H1 (cell line): ENCODE data around the gene NDRG4. TPM values are rescaled to one million over a fixed set of nuclear protein-coding genes. Genes with fewer than 3 reads are reported as not detected.

Experiments used
- CTCF ChIA-PET: fragments of 300-600 bp; sonication (Branson Sonifier 250); formaldehyde crosslinking; loops from one replicate; lab custom pipeline; 2021; ENCODE audit not compliant: partially characterized antibody; lab: Charles Lee
- POLR2A ChIA-PET: fragments of 300-600 bp; sonication (Branson Sonifier 250); formaldehyde crosslinking; loops from one replicate; lab custom pipeline; 2021; ENCODE audit warnings: inconsistent platforms; ENCODE audit not compliant: partially characterized antibody; lab: Charles Lee
- DNase-seq, 2 experiments: peaks; one replicate each; pipeline versions ENCODE4 v3.0.0 to v3.0.0-alpha.2; 2010 to 2022; ENCODE audit warnings: low spot score in 2 of 2, low read depth in 1 of 2, mixed read lengths in 1 of 2
- FAIRE-seq: peaks from 2 replicates; lab custom pipeline; 2011; peaks lifted over from hg19 to GRCh38; lab: Jason Lieb, UNC
- H2AFZ ChIP-seq: 2 replicates; pipeline ENCODE4 v1.8.1; 2012; ENCODE audit warnings: low read length, inconsistent platforms
- H2AK5ac ChIP-seq: 2 replicates; pipeline ENCODE4 v1.6.1; 2013; ENCODE audit warnings: low read depth, low read length
- H2BK120ac ChIP-seq: replicated peaks from 2 replicates; pipeline ENCODE3; 2013; ENCODE audit warnings: low read depth, low read length, inconsistent platforms
- H2BK12ac ChIP-seq: 2 replicates; pipeline ENCODE4 v1.6.1; 2013; ENCODE audit warnings: low read depth, low read length
- H2BK15ac ChIP-seq: 2 replicates; pipeline ENCODE4 v1.6.1; 2013; ENCODE audit warnings: low read length
- H2BK20ac ChIP-seq: 2 replicates; pipeline ENCODE4 v1.6.1; 2013; ENCODE audit warnings: low read length
- H2BK5ac ChIP-seq: 2 replicates; pipeline ENCODE4 v1.6.1; 2013; ENCODE audit warnings: low read depth, low read length
- H3K14ac ChIP-seq: 2 replicates; pipeline ENCODE4 v1.6.1; 2013; ENCODE audit warnings: inconsistent platforms; ENCODE audit not compliant: insufficient read length
- H3K18ac ChIP-seq: 2 replicates; pipeline ENCODE4 v1.6.1; 2013; ENCODE audit warnings: low read length; ENCODE audit errors: extremely low read depth
- H3K23ac ChIP-seq: 2 replicates; pipeline ENCODE4 v1.6.1; 2013; ENCODE audit warnings: inconsistent platforms; ENCODE audit not compliant: insufficient read length
- H3K23me2 ChIP-seq: 2 replicates; pipeline ENCODE4 v1.6.1; 2013; ENCODE audit warnings: low read depth, low read length
- H3K27ac ChIP-seq: 2 replicates; pipeline ENCODE4 v1.6.1; 2011; ENCODE audit warnings: low read depth, low read length, inconsistent platforms
- H3K27me3 ChIP-seq, 4 experiments: replicated peaks in 1 of 4; 1 replicate in 1 of 4; 2 replicates in 3 of 4; pipeline versions ENCODE4 v1.6.1 to v1.8.1; 2011 to 2013; ENCODE audit warnings: low read length in 3 of 4, mild to moderate bottlenecking in 3 of 4, inconsistent platforms in 2 of 4, mixed read lengths in 2 of 4, moderate library complexity in 1 of 4; ENCODE audit not compliant: control insufficient read depth in 3 of 4, insufficient read depth in 3 of 4; ENCODE audit errors: extremely low read depth in 1 of 4
- H3K36me3 ChIP-seq, 4 experiments: 2 replicates each; pipeline versions ENCODE4 v1.6.1 to v1.8.1; 2011 to 2013; ENCODE audit warnings: mild to moderate bottlenecking in 4 of 4, low read length in 3 of 4, moderate library complexity in 2 of 4, control low read depth in 1 of 4, inconsistent platforms in 1 of 4; ENCODE audit not compliant: insufficient read depth in 4 of 4, control insufficient read depth in 2 of 4
- H3K4ac ChIP-seq: replicated peaks from 2 replicates; pipeline ENCODE3; 2013; ENCODE audit warnings: low read length, low read depth, mixed read lengths, inconsistent platforms; ENCODE audit not compliant: insufficient read length
- H3K4me1 ChIP-seq, 4 experiments: replicated peaks in 1 of 4; 1 replicate in 1 of 4; 2 replicates in 3 of 4; pipeline versions ENCODE4 v1.6.1 to v1.8.1; 2011 to 2013; ENCODE audit warnings: low read length in 3 of 4, inconsistent platforms in 2 of 4, mixed read lengths in 1 of 4; ENCODE audit not compliant: insufficient read depth in 4 of 4, control insufficient read depth in 3 of 4
- H3K4me2 ChIP-seq, 2 experiments: 2 replicates each; pipeline versions ENCODE4 v1.6.1 to v1.8.1; 2011 to 2013; ENCODE audit warnings: low read depth in 2 of 2, low read length in 2 of 2, control low read depth in 1 of 2, inconsistent platforms in 1 of 2, mild to moderate bottlenecking in 1 of 2; ENCODE audit not compliant: insufficient read depth in 1 of 2
- H3K4me3 ChIP-seq, 4 experiments: fragments of 200-600, 300-600 bp in 1 of 4; sonication (generic), shearing (Covaris generic), sonication (Bioruptor Twin) in 1 of 4; 2 replicates each; pipeline versions ENCODE4 v1.5.1 to v1.8.1; 2011 to 2016; ENCODE audit warnings: low read length in 4 of 4, low read depth in 3 of 4, control low read depth in 2 of 4, inconsistent platforms in 2 of 4, mild to moderate bottlenecking in 2 of 4, mixed read lengths in 1 of 4, moderate library complexity in 1 of 4; ENCODE audit not compliant: insufficient read depth in 2 of 4; ENCODE audit errors: extremely low read depth in 1 of 4
- H3K56ac ChIP-seq: replicated peaks from 2 replicates; pipeline ENCODE3; 2013; ENCODE audit warnings: low read depth, mild to moderate bottlenecking, mixed read lengths, low read length, inconsistent platforms; ENCODE audit not compliant: insufficient read length
- H3K79me1 ChIP-seq: 2 replicates; pipeline ENCODE4 v1.6.1; 2013; ENCODE audit warnings: low read depth, low read length, control low read depth
- H3K79me2 ChIP-seq, 2 experiments: 2 replicates each; pipeline versions ENCODE4 v1.6.1 to v1.8.1; 2012 to 2013; ENCODE audit warnings: low read length in 2 of 2, mild to moderate bottlenecking in 2 of 2, inconsistent platforms in 1 of 2; ENCODE audit not compliant: insufficient read depth in 2 of 2, control insufficient read depth in 1 of 2
- H3K9ac ChIP-seq, 4 experiments: replicated peaks in 1 of 4; 1 replicate in 1 of 4; 2 replicates in 3 of 4; pipeline versions ENCODE4 v1.6.1 to v1.8.1; 2011 to 2013; ENCODE audit warnings: low read depth in 3 of 4, low read length in 3 of 4, control low read depth in 2 of 4, mild to moderate bottlenecking in 2 of 4, moderate library complexity in 2 of 4, inconsistent platforms in 1 of 4; ENCODE audit errors: extremely low read depth in 1 of 4
- H3K9me3 ChIP-seq, 2 experiments: 2 replicates each; pipeline versions ENCODE4 v1.6.1 to v1.8.1; 2012 to 2013; ENCODE audit warnings: mild to moderate bottlenecking in 2 of 2, moderate library complexity in 2 of 2, control low read depth in 1 of 2, inconsistent platforms in 1 of 2, low read depth in 1 of 2, low read length in 1 of 2, mixed read lengths in 1 of 2; ENCODE audit not compliant: insufficient read depth in 2 of 2
- H4K20me1 ChIP-seq, 2 experiments: replicated peaks in 1 of 2; 2 replicates each; pipeline versions ENCODE3 to v1.8.1; 2011 to 2013; ENCODE audit warnings: inconsistent platforms in 2 of 2, low read length in 2 of 2, mild to moderate bottlenecking in 1 of 2; ENCODE audit not compliant: insufficient read depth in 2 of 2, control insufficient read depth in 1 of 2
- H4K5ac ChIP-seq: 2 replicates; pipeline ENCODE4 v1.6.1; 2013; ENCODE audit warnings: low read length, low read depth, mixed read lengths, inconsistent platforms; ENCODE audit not compliant: insufficient read length
- H4K8ac ChIP-seq: 2 replicates; pipeline ENCODE4 v1.8.0; 2013; ENCODE audit warnings: mild to moderate bottlenecking, moderate library complexity, low read length, inconsistent platforms; ENCODE audit not compliant: insufficient read depth; ENCODE audit errors: extremely low read depth
- H4K91ac ChIP-seq: replicated peaks from 2 replicates; pipeline ENCODE3; 2013; ENCODE audit warnings: low read length, mixed read lengths, inconsistent platforms; ENCODE audit not compliant: insufficient read length
- CBX8 ChIP-seq: fragments of 300-800, 300-1000 bp; sonication (generic); IDR thresholded peaks from 2 replicates; pipeline ENCODE4 v1.7.1; 2016; ENCODE audit warnings: low read depth, low read length, borderline replicate concordance
- KDM1A ChIP-seq: fragments of 200-600, 300-600 bp; sonication (generic); IDR thresholded peaks from 2 replicates; pipeline ENCODE4 v1.7.1; 2016; ENCODE audit warnings: mild to moderate bottlenecking, low read length, borderline replicate concordance
- KDM5A ChIP-seq: fragments of 200-600 bp; IDR thresholded peaks from 2 replicates; pipeline ENCODE4 v1.7.1; 2012; ENCODE audit warnings: mild to moderate bottlenecking, low read length, inconsistent platforms, mixed read lengths
- RAD21 ChIP-seq, 2 experiments: IDR thresholded peaks in 1 of 2; conservative IDR thresholded peaks in 1 of 2; 2 replicates each; pipeline ENCODE4 v1.6.1; 2011; ENCODE audit warnings: low read depth in 2 of 2, low read length in 2 of 2, improper control_type of control experiment in 1 of 2, inconsistent platforms in 1 of 2, mild to moderate bottlenecking in 1 of 2, moderate library complexity in 1 of 2
- TBP ChIP-seq: IDR thresholded peaks from 2 replicates; pipeline ENCODE4 v1.6.1; 2011; ENCODE audit warnings: low read depth, low read length, improper control_type of control experiment
- TEAD4 ChIP-seq: IDR thresholded peaks from 2 replicates; pipeline ENCODE4 v1.6.1; 2012; ENCODE audit warnings: low read depth, low read length, inconsistent platforms, mixed read lengths
- WGBS, 2 experiments: shearing (Covaris generic) in 1 of 2; methylation state at CpG; one replicate each; pipeline versions ENCODE4 v1.1.6 to v1.1.7; 2013 to 2015; ENCODE audit warnings: low lambda C conversion rate in 2 of 2, mixed read lengths in 2 of 2, inconsistent platforms in 1 of 2, low coverage in 1 of 2, missing lambda C conversion rate in 1 of 2; ENCODE audit not compliant: insufficient replicate concordance in 2 of 2, insufficient coverage in 1 of 2, insufficient read length in 1 of 2; ENCODE audit errors: extremely low coverage in 1 of 2, missing lambda C conversion rate in 1 of 2; 5-methylcytosine and 5-hydroxymethylcytosine counted together
- polyA plus RNA-seq, 7 experiments: library from polyadenylated mRNA; depleted of rRNA in 3 of 7; stranded (reverse) in 5 of 7; unstranded in 2 of 7; fragments of >200 nt in 5 of 7; fragments of 200-250 nt in 2 of 7; gene quantifications; 1 replicate in 5 of 7; 2 replicates in 1 of 7; 4 replicates in 1 of 7; pipeline versions ENCODE4 v1.2.1 to v1.2.3, GENCODE V29; 2011 to 2013; ENCODE audit warnings: missing spikeins in 2 of 7, mixed read lengths in 2 of 7
- total RNA-seq: library from RNA; stranded (reverse); fragmentation: NEBNext Ultra II Directional; extraction: Animal tissue kit (Norgen Biotek cat#: 25700); gene quantifications from 2 replicates; pipeline ENCODE4 v1.2.1, GENCODE V29; 2021
- TF ChIP-seq, protein P1 (sequence below), 3 experiments: IDR thresholded peaks; 1 replicate in 2 of 3; 2 replicates in 1 of 3; pipeline versions ENCODE4 v1.5.1 to v1.6.1; 2011; ENCODE audit warnings: low read length in 3 of 3, mild to moderate bottlenecking in 3 of 3, inconsistent platforms in 2 of 3, low read depth in 1 of 3, moderate library complexity in 1 of 3; ENCODE audit not compliant: insufficient read depth in 1 of 3; ENCODE audit errors: control extremely low read depth in 1 of 3

NDRG4 gene
- total and polyA plus RNA-seq, 2 of the 8 experiments (the other 6 are each of a cell fraction or from before 2014, with no cell fraction given): 20.8 to 30.9 TPM

DNA sequence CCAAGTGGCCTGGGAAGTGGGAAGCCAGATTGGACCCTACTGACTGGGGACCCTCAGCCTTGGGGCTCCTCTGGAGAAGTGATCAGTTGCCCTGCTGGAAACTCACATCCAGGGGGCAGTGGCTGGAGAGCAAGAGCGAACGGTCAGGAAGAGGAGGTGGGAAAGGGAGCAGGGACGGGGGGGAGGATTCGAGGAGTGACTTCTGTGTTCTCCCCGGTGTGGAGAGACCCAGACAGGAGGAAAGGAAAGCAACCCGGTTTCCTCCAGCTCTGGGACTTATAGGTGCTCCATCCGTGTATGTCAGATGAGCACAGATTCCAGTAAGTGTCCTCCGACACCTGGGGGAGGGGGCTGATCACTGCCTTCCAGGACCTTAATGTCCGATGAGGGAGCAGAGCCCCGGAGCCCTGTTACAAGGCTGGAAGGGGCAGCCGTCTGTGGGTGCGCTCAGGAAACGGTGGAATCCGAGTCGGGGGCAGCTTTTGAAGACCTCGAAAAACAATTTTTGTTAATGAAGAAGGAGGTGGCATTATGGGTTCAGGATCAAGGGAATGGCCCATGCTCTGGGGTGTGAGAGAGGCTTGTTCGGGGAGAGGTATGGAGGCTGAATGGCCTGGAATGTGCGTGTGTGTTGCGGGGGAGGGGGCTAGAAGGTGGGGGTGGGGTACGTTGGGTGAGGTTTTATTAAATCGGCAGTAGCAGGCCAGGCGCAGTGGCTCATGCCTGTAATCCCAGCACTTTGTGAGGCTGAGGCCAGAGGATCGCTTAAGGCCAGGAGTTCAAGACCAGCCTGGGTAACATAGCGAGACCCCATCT, 34.8 kb upstream of the NDRG4 start:
- Histone ChIP-seq H4K8ac (peak overlapping the region; percentile 63; the same call in 1 of the 2 replicates), H2BK20ac (no peak overlapping the region), H3K79me2 (no peaks in the 10 kb centered on the region), H4K91ac (no peak overlapping the region), H2BK15ac (no peak overlapping the region), H3K23ac (no peak overlapping the region), H3K23me2 (peaks cover 19% of the 10 kb centered on the region), H2BK12ac (0 out of 2 replicates have a peak overlapping the region, but pooled peaks have one; percentile 50), H3K36me3 (peaks cover 0 to 3% (median 0%) of the 10 kb centered on the region in 4 experiments; a peak in 1 of 8 replicates), H2AFZ (peak overlapping the region; percentile 28; the same call in 1 of the 2 replicates), H2AK5ac (no peak overlapping the region), H2BK120ac (no peak overlapping the region), H3K9ac (no peak overlapping the region; a peak in 2 of 7 replicates), H3K4me2 (peak overlapping the region; percentile 90 to 95), H3K56ac (no peak overlapping the region), H4K20me1 (no peaks in the 10 kb centered on the region), H2BK5ac (no peak overlapping the region), H4K5ac (no peak overlapping the region), H3K14ac (no peak overlapping the region), H3K9me3 (no peaks in the 10 kb centered on the region), H3K79me1 (no peaks in the 10 kb centered on the region), H3K4me3 (peak overlapping the region; percentile 54 to 79 (median 60)), H3K4ac (no peak overlapping the region), H3K4me1 (peaks cover 0 to 19% (median 7%) of the 10 kb centered on the region in 4 experiments; a peak in 6 of 7 replicates), H3K18ac (peak overlapping the region; percentile 71), H3K27me3 (peaks cover 27 to 54% (median 48%) of the 10 kb centered on the region in 4 experiments), H3K27ac (no peak overlapping the region)
- DNase-seq (no peak), FAIRE-seq (no peak)
- POLR2A ChIA-PET: interaction anchor here (1.0 to 1.4 kb wide), 3 partner anchors 20 to 72 kb away, joined by 3 to 6 read pairs (median 3); partner anchors contain the start of gene GINS3
- CTCF ChIA-PET: interaction anchor here (0.7 to 2.7 kb wide), 16 partner anchors 9 to 216 kb away, joined by 3 to 11 read pairs (median 4); no protein-coding TSS in a partner anchor
- WGBS, 2 experiments: 27% methylated on average over 20 of the region's 24 CpGs; no CpG with 5 or more reads in 1 of the 2 experiments
- TF ChIP-seq CBX8 (no peak), KDM1A (no peak), KDM5A (no peak), TEAD4 (peak; percentile 76), TBP (peak; percentile 21; the same call in 1 of the 2 replicates), RAD21 (IDR thresholded peaks at IDR 0.05 in 1 of 2, conservative IDR thresholded peaks at IDR 0.05 in 1 of 2; ENCODE audit: low read depth in 2 of 2, low read length in 2 of 2) (peak; percentile 13 to 41; a peak in 1 of 4 replicates)
- TF ChIP-seq, protein P1, sequence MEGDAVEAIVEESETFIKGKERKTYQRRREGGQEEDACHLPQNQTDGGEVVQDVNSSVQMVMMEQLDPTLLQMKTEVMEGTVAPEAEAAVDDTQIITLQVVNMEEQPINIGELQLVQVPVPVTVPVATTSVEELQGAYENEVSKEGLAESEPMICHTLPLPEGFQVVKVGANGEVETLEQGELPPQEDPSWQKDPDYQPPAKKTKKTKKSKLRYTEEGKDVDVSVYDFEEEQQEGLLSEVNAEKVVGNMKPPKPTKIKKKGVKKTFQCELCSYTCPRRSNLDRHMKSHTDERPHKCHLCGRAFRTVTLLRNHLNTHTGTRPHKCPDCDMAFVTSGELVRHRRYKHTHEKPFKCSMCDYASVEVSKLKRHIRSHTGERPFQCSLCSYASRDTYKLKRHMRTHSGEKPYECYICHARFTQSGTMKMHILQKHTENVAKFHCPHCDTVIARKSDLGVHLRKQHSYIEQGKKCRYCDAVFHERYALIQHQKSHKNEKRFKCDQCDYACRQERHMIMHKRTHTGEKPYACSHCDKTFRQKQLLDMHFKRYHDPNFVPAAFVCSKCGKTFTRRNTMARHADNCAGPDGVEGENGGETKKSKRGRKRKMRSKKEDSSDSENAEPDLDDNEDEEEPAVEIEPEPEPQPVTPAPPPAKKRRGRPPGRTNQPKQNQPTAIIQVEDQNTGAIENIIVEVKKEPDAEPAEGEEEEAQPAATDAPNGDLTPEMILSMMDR (IDR thresholded peaks at IDR 0.05; ENCODE audit: control extremely low read depth in 1 of 3, insufficient read depth in 1 of 3, low read depth in 1 of 3, low read length in 3 of 3): peak; percentile 48 to 59 (median 50)
